Fibroblast of lung (primary cell): ENCODE results near the gene LYZL6. TPM values are rescaled to one million over a fixed set of nuclear protein-coding genes. Genes with fewer than 3 reads are reported as not detected.

Experiments
- DNase-seq, 2 donors: peaks; one replicate each; pipeline versions ENCODE4 v3.0.0 to v3.0.0-alpha.2; 2010; ENCODE audit warnings: low read depth in 2 of 2
- H2AFZ ChIP-seq: 2 replicates; pipeline ENCODE4 v1.5.1; 2012; ENCODE audit warnings: low read length, control low read depth, inconsistent platforms
- H3K27ac ChIP-seq: 2 replicates; pipeline ENCODE4 v1.5.1; 2011; ENCODE audit warnings: low read length, control low read depth; ENCODE audit not compliant: insufficient read depth
- H3K27me3 ChIP-seq: 2 replicates; pipeline ENCODE4 v1.5.1; 2011; ENCODE audit warnings: mild to moderate bottlenecking, low read length; ENCODE audit not compliant: control insufficient read depth, insufficient read depth
- H3K36me3 ChIP-seq: 2 replicates; pipeline ENCODE4 v1.5.1; 2011; ENCODE audit warnings: low read length; ENCODE audit not compliant: control insufficient read depth, insufficient read depth
- H3K4me1 ChIP-seq: 2 replicates; pipeline ENCODE4 v1.5.1; 2011; ENCODE audit warnings: low read length; ENCODE audit not compliant: control insufficient read depth, insufficient read depth; ENCODE audit errors: extremely low read depth
- H3K4me2 ChIP-seq: 2 replicates; pipeline ENCODE4 v1.5.1; 2011; ENCODE audit warnings: low read length, control low read depth; ENCODE audit not compliant: insufficient read depth; ENCODE audit errors: extremely low read depth
- H3K4me3 ChIP-seq, 4 experiments: fragments of 200-600 bp in 1 of 4; sonication (generic) in 1 of 4; replicated peaks in 1 of 4; 2 replicates each; pipeline ENCODE4 v1.5.1; 2011 to 2016; ENCODE audit warnings: low read length in 4 of 4, low read depth in 3 of 4, mild to moderate bottlenecking in 3 of 4, control low read depth in 2 of 4, inconsistent platforms in 1 of 4, mixed read lengths in 1 of 4; ENCODE audit not compliant: insufficient read depth in 1 of 4; ENCODE audit errors: control extremely low read depth in 1 of 4
- H3K79me2 ChIP-seq: 2 replicates; pipeline ENCODE4 v1.5.1; 2012; ENCODE audit warnings: mild to moderate bottlenecking, low read length, inconsistent platforms; ENCODE audit not compliant: control insufficient read depth, insufficient read depth
- H3K9ac ChIP-seq: 2 replicates; pipeline ENCODE4 v1.5.1; 2011; ENCODE audit warnings: mild to moderate bottlenecking, low read length, control low read depth; ENCODE audit not compliant: insufficient read depth
- H3K9me3 ChIP-seq: 2 replicates; pipeline ENCODE4 v1.5.1; 2012; ENCODE audit warnings: low read depth, low read length; ENCODE audit not compliant: control insufficient read depth, insufficient read depth
- H4K20me1 ChIP-seq: 2 replicates; pipeline ENCODE4 v1.5.1; 2011; ENCODE audit warnings: low read length; ENCODE audit not compliant: control insufficient read depth, insufficient read depth; ENCODE audit errors: extremely low read depth
- CTCF ChIP-seq, 2 donors: IDR thresholded peaks in 1 of 2; conservative IDR thresholded peaks in 1 of 2; 1 replicate in 1 of 2; 2 replicates in 1 of 2; pipeline ENCODE4 v1.5.1; 2011 to 2012; ENCODE audit warnings: low read length in 2 of 2, control low read depth in 1 of 2, inconsistent platforms in 1 of 2, low read depth in 1 of 2, mild to moderate bottlenecking in 1 of 2
- EZH2 ChIP-seq: IDR thresholded peaks from 2 replicates; pipeline ENCODE4 v1.5.1; 2012; ENCODE audit warnings: low read length, control low read depth, mild to moderate bottlenecking; ENCODE audit errors: missing control alignments
- polyA minus RNA-seq: library from RNA; depleted of rRNA, polyadenylated mRNA; stranded (reverse); fragments of >200 nt; gene quantifications from 2 replicates; pipeline ENCODE4 v1.2.3, GENCODE V29; 2011; ENCODE audit warnings: low replicate concordance
- polyA plus RNA-seq, 2 donors: library from polyadenylated mRNA; depleted of rRNA in 1 of 2; stranded (reverse) in 1 of 2; unstranded in 1 of 2; fragments of >200 nt; gene quantifications; 2 replicates each; pipeline ENCODE4 v1.2.1, GENCODE V29; 2011 to 2012; ENCODE audit warnings: missing spikeins in 1 of 2
- total RNA-seq: library from RNA; depleted of rRNA; stranded (reverse); fragments of >200 nt; gene quantifications from 2 replicates; pipeline ENCODE4 v1.2.1, GENCODE V29; 2014

Gene LYZL6
- not detected in 2 replicates for total RNA-seq
- not detected in 2 replicates for polyA plus RNA-seq
- not detected in 2 replicates for polyA plus RNA-seq (2012)
- not detected in 2 replicates for polyA minus RNA-seq

GRCh38 chr17:35943537-35943936 is at the start of gene LYZL6:
Gene LYZL6 (minus strand): TSS chr17:35943713. CDS start chr17:35939356, 4,357 bp downstream.
- H3K36me3 ChIP-seq: no peaks in the 10 kb centered on the region
- H2AFZ ChIP-seq: no peak within 1 kb of the TSS
- H3K27me3 ChIP-seq: no peaks in the 10 kb centered on the region
- TF ChIP-seq EZH2: no peak
- no peak for TF ChIP-seq CTCF (conservative IDR thresholded peaks at IDR 0.05 in 1 of 2, IDR thresholded peaks at IDR 0.05 in 1 of 2; ENCODE audit: low read depth in 1 of 2, low read length in 2 of 2)
- H3K9ac ChIP-seq: no peak within 1 kb of the TSS
- no peak within 1 kb of the TSS for H3K4me2 ChIP-seq
- H3K79me2 ChIP-seq: no peaks in the 10 kb centered on the region
- H3K4me1 ChIP-seq: no peaks in the 10 kb centered on the region
- DNase-seq: no peak
- H4K20me1 ChIP-seq: no peaks in the 10 kb centered on the region
- no peak within 1 kb of the TSS for H3K27ac ChIP-seq
- no peak within 1 kb of the TSS for H3K4me3 ChIP-seq
- H3K9me3 ChIP-seq: no peaks in the 10 kb centered on the region

- TF ChIP-seq CTCF (conservative IDR thresholded peaks at IDR 0.05 in 1 of 2, IDR thresholded peaks at IDR 0.05 in 1 of 2; ENCODE audit: low read depth in 1 of 2, low read length in 2 of 2) (no peak), EZH2 (no peak)
- Histone ChIP-seq H3K4me3 (no peak overlapping the region), H2AFZ (no peak overlapping the region), H3K4me2 (no peak overlapping the region), H3K36me3 (no peaks in the 10 kb centered on the region), H4K20me1 (no peaks in the 10 kb centered on the region), H3K27me3 (no peaks in the 10 kb centered on the region), H3K9me3 (no peaks in the 10 kb centered on the region), H3K27ac (no peak overlapping the region), H3K4me1 (no peaks in the 10 kb centered on the region), H3K9ac (no peak overlapping the region), H3K79me2 (no peaks in the 10 kb centered on the region)
- no peak for DNase-seq
These were observed 47.6 kb upstream of the LYZL6 start for GRCh38 chr17:35991075-35991474.

GRCh38 chr17:35988164-35988563 is 44.7 kb upstream of the LYZL6 start:
- H2AFZ ChIP-seq: no peak overlapping the region
- H4K20me1 ChIP-seq: no peaks in the 10 kb centered on the region
- TF ChIP-seq EZH2: no peak
- TF ChIP-seq CTCF (conservative IDR thresholded peaks at IDR 0.05 in 1 of 2, IDR thresholded peaks at IDR 0.05 in 1 of 2; ENCODE audit: low read depth in 1 of 2, low read length in 2 of 2): no peak
- no peak overlapping the region for H3K4me3 ChIP-seq
- no peak overlapping the region for H3K4me2 ChIP-seq
- H3K79me2 ChIP-seq: no peaks in the 10 kb centered on the region
- no peaks in the 10 kb centered on the region for H3K9me3 ChIP-seq
- H3K27me3 ChIP-seq: no peaks in the 10 kb centered on the region
- H3K27ac ChIP-seq: no peak overlapping the region
- no peak for DNase-seq
- H3K36me3 ChIP-seq: no peaks in the 10 kb centered on the region
- no peak overlapping the region for H3K9ac ChIP-seq
- no peaks in the 10 kb centered on the region for H3K4me1 ChIP-seq
